HG03135 (cell line): ENCODE results near the gene ZNF532.

Experiments used
- ATAC-seq: cut with Tn5 transposase; IDR thresholded peaks from one replicate; pipeline ENCODE4 v1.9.1; 2021; ENCODE audit warnings: mild to moderate bottlenecking, moderate library complexity; ENCODE audit not compliant: unreplicated experiment

ZNF532 gene

DNA sequence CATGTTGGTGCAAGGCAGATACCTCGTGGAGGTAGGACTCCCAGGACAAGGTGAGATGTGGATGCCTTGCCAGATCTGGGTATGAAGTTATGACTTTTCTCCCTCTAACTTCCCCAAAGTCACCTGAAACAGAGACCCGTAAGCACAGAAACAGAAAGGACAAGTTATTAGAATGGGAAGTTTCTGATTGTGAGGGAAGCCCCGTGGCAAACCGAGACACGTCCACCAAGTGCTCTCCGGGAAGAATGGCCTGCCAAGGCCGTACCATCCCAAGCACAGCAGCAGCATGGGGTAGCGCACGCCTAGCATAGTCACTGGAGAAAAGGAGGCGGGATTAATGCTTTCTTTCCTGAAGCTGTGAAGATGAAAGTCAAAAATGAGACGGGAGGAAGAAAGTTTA, 110.6 kb downstream of the ZNF532 start:
- no peak for ATAC-seq

DNA sequence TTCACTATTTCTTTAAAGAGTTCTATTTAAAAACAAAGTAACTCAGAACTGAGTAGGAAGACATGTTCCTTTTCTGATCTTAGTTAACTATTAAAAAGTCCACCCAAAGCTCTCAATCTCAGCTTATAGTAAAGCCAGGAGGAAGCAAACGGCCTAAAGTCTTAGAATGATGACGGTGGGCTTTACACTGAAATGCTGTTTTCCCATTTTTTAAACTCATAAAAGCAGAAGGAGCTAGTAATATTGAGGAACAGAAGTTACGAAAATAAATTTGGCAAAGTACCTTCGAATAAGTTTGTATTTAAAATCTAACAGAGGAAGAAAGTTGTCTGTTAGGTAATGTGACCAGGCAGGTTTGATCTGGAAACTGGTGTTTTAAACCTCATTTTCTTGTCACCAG, 111.1 kb downstream of the ZNF532 start:
- ATAC-seq: no peak

DNA sequence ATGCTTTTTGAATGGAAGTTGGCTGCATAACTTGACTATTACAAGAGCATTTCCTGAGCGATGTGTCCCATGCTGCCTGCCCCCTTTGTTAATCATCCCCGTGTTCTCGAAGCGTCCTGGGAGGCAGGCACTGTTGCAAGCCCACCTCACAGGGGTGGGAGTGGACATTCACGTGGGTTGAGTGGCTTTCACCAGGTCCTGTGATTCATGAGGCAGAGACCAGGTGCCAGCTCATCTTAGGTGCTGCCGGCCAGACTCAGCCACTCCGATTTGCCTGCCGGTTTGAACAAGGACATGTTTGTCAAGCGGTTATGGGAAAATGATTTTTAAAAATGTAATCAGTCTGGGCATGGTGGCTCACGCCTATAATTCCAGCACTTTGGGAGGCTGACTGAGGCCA, 112.5 kb downstream of the ZNF532 start:
- no peak for ATAC-seq

DNA sequence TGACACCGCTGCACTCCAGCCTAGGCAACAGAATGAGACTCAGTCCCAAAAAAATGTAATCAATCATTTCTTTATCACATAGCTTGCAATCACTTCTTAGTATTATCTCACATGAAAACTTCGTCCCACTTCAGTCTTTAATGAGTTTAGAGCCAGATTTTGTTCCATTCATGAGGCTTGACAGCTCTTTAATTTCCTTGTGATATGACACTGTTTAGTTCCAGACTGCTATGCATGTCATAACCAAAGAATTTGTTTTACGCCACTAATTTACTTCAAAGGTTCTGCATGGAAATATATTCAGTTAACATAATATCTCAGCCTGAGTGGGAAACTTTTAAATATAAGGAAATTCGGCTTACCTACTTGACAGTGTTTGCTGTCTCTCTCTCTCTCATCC, 113.1 kb downstream of the ZNF532 start:
- ATAC-seq: no peak

DNA sequence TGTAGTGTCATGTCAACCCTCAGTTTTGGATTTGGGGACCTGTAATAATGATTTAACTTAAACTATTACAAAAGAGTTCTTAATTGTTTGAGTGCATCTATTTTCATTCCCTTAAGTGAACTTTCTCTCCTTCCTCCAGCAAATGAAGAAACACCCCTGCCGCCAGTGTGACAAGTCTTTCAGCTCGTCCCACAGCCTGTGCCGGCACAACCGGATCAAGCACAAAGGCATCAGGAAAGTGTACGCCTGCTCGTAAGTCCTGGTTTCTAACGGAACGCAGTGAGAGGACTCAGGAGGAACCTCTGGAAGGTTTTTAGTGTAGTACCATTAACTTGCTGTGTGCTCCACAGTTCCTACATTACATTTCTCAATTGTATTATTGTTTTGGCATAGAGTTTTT, 114.2 kb downstream of the ZNF532 start:
- ATAC-seq: no peak

DNA sequence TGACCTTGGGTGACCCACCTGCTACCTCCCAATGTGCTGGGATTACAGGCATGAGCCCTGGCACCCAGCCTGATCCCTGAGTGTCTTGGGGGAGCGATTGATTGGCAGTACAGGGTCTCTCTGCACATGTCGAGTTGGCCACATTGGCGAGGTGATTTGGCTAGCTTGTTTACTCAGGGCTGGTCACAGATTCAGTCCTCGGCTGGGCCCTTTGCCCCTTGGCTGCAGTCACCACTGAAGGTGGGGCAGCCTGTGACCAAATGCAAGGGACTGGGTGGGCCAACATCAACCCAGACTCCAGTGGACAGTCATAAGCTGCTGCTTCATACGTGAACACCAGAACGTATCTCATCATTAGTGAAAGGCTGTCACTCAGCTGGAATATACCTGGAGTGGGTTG, 114.9 kb downstream of the ZNF532 start:
- ATAC-seq: no peak

DNA sequence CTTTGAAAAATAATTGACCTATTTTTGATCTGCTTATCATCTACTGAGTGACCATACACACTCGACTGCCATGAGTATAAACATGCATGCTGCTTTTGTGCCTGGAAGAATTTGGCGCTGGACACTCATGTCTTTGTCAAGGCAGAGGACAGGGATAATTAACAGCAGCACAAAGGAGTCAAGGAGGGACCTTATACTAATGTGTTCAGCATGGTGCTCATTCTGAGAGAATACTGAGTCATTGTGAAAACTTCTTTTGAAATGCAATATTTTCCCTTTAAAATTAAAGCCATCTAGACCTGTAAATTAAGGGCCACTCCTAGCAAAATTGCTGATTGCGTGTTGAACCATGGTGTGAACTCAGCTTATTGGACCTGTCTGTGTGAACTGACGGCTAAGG, 116.3 kb downstream of the ZNF532 start:
- no peak for ATAC-seq

DNA sequence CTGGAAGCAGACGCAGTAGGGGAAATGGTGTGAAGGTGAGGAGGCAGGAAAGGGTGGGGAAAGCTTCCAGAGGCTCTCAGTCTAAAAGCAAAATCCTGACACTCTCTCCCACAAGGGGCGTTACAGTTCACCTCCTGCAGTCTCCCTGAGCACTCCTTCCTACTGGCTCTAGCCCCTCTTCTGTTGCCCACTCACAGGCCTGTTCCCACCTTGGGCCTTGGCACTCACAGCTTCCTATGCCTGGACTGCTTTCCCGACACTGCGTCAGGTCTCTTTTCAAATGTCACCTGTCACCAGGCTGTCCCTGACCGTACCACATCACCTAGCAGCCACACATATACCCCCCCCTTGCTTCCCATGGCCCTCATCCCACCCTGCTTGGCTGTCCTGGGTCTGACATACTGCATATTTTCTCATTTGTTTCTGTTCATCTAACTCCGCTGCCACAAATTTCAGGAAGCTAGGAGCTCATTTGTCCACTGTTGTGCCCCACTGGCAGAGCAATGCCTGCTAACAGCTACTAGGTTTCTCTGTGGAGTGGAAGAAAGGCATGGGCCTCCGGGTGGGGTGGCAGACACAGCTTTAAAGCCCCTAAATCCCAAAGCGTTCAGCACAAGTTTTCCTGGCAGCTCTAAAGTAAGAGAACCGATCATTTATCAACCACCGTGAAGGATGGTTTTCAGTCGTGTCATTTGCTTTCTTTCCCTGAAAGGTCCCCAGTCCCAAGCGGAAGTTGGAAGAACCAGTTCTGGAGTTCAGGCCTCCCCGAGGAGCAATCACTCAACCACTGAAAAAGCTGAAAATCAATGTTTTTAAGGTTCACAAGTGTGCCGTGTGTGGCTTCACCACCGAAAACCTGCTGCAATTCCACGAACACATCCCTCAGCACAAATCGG, 118.8 kb downstream of the ZNF532 start:
- no peak for ATAC-seq

DNA sequence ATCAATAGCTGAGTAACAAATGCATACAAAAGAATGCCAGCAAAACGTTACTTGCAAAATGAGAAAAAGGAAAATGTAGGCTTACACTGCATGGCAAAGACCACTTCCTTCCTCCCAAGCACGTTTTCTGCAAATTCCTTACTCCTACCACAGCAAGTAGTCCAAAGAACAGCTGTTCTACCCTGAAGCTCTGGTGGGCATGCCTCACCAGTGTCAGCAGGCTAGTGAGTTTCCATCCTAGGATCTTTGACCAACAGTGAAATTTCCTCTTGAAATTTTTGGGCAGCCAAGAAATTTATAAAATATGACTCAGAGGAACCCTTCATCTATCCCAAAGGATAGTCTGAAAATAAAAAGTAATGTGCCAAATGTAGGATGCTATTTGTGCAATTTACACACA, 123.9 kb downstream of the ZNF532 start:
- ATAC-seq: no peak

DNA sequence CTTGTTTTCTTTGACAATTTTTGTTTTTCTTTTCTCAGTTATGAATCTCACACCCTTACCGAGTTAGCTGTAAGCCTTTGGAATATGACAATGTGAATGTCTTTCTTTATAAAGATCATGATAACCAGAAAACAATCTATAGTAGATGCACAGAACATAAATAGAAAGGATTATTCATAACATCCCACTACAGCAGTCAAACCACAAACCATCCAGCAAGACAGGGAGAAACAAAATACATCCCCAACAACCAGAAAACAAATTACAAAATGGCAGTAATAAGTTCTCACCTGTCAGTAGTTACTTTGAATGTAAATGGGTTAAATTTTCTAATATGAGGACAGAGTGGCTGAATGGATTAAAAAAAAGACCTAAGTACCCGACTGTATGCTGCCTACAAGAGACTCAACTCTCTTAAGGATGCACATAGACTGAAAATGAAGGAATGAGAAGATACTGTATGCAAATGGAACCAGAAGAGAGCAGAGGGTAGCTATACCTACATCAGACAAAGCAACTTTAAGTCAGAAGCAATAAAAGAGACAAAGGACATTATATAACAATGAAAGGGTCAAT, 124.6 kb downstream of the ZNF532 start:
- no peak for ATAC-seq

DNA sequence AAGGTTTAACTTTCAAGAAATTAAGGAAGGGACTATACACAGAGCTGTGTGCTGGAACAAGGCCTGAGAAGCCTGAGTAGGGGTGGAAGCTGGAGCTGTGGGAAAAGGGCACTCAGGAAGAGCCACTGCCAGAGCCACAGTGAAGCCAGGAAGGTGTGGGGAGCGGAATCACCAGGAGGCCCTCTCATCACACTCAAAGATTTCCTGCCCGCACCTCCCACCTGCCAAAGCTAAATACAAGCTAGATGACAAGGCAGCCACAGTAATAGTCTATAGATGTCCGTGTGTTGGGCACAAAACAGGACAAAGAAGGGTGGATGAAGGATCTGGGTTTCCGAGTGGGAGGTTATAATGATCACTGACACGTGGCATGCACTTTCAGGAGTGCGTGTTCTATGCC, 126.0 kb downstream of the ZNF532 start:
- ATAC-seq: no peak

DNA sequence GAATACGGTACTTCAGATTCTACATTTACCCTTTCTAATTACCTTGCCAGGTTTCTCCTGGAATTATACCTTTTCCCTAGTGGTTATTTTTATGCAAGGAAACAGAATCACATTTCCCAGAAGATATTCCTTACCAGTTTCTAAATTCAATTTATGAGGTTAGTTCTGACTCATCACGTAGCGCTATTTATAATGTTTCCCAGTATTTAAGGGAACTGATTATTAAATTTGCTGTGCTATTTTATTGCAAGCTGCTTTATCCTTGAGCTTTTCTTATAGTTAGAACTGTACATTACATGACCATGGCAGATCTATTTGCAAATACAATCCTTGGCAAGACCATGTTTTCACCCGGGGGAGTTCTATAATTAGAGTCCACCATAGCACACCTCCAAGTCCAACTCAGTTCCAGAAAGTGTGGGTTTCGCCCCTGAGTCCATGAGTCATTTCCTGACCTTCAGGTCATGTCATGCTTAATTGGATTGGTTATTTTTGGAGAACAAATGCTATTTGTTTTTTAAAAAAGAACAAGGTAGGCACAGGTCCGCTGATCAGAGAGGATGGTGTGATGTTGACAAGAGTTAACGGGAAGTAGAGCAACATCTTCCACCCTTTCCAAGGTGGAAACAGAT, 126.6 kb downstream of the ZNF532 start:
- ATAC-seq: peak; percentile 59

DNA sequence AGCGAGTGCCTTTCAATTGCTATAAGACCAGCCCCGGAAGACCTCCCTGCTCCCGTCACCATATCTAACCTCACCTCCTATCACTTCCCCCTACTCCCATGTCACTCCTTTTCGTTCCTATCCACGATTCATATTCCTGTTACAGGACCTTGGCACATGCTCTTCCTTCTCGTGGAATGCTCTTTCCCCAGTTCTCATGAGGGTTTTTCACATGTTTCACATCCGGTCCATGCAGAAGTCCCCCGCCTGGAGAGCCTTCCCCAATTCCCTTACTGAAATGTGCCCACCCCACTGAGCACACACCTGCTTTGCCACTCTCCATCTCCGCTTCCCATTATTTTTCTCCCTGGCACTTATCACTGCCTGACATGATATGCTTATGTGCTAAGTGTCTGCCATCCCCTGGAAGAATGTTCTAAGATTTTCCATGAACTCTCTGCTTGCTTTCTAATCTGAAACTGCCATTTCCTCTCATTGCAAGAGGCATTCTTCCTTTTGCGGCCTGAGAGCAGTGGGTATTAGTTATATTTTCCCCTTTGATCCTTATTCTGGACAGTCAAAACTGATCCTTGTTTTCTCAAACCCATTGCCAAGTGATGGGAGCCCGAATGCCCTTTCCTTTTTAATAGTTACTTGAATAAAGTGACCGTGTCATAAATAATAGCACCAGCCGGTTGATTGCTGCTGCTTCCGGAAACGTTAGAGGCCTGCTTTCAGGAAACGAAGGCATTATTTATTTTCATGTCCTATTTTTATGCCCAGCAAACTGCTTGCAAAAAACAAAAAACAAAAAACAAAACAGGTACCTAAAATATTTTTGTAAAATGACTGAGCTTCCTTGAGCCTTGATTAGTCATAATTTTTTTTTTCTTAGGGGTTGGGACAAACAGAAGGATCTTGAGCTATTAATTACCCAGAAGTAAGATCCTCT, 127.9 kb downstream of the ZNF532 start:
- no peak for ATAC-seq

DNA sequence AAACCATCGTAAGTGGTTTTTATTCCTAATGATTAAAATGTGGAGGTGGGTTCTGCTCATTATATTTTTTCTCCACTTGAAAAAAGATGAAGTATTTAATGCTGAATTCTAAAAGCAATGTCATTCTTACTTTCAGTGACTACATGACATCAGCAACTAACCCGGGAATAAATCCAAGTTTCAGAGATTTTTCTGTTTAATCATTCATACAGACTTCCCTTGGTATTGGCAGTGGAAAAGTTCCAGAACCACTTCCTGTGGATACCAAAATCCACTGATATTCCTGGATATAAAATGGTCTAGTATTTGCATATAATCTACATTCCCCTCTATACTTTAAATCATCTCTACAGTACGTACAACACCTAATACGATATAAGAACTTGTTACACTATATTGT, 128.6 kb downstream of the ZNF532 start:
- no peak for ATAC-seq

DNA sequence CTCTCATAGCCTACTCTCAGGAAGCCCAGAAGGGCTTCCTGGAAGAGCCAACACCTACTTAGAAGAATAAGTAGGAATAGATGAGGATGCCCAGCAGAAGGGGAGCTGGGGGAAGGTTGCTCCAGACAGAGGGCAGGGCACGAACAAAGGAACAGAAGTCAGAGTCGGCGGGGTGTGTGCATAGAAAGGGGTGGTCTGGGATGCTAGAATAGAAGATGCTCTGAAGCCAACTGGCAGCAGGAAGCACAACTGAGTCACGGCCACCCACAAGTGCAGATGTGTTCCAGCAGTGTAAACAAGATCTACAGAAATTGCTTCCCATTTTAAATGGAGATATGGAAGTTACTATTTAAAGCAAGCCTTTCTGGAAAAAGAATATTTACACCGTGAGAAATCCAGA, 131.0 kb downstream of the ZNF532 start:
- no peak for ATAC-seq

DNA sequence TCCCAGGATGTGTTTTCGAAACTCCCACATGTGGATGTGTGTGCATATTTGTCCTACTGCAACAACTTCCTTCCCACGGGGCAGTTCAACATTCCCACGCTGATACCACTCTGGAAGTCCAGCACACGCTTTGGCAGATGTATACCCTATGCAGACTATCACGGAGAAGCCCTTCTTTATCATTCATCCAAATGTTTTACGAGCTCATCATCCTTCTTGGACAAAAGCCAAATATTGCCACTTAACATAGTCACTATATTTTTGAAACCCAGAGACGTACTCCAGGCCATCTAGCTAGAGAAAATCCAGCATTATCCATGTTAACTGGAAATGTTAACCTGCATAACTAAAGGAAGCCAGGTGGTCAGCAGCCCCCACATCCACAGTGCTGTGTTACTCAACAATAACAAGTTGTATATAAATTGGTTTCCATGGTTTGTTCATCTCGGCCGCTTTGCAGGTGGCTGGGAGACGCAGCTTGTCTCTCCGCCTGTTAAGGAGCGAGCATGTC, 131.5 kb downstream of the ZNF532 start:
- no peak for ATAC-seq

DNA sequence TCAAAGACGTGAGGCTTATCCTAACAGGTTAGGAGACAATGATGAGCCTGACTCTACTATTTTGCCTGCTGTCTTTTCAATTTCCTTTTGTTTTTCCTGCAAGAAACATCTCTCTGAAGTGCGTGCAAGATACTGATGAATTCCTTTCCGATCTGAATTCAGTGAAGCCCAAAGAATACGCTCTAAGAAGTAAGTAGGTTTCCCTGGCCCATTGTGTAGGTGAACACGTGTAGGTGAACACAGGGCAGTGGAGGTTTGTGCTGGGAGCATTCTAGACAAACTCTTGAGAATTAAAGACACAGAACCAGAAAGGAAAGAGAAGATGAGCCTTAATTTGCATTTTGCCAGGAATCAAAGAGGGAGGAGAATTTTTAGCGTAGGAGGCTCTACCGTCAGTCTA, 132.0 kb downstream of the ZNF532 start:
- no peak for ATAC-seq

DNA sequence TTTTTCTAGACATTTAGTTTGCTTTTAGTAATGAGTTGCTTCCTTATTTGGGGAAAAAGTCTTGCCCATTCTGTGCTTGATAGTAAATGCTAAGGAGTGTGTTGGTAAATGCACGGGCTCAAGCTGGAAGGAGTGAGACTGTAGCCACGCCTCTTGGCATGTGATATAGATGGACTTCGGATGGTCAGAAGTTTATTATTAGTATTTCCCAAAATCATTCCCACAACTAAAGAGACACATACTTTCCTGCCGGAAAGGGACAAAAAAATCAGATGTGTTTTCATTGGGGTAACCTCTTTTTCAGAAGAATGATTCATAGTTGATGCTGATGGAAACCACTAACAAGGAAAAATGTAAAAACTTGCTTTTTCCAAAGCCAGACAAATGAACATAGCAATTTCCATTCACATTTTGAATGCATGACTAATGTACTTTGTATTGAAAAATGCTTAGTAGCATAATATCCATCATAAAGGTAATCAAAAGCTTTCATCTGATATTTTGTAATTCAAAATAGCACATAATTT, 133.2 kb downstream of the ZNF532 start:
- ATAC-seq: no peak

DNA sequence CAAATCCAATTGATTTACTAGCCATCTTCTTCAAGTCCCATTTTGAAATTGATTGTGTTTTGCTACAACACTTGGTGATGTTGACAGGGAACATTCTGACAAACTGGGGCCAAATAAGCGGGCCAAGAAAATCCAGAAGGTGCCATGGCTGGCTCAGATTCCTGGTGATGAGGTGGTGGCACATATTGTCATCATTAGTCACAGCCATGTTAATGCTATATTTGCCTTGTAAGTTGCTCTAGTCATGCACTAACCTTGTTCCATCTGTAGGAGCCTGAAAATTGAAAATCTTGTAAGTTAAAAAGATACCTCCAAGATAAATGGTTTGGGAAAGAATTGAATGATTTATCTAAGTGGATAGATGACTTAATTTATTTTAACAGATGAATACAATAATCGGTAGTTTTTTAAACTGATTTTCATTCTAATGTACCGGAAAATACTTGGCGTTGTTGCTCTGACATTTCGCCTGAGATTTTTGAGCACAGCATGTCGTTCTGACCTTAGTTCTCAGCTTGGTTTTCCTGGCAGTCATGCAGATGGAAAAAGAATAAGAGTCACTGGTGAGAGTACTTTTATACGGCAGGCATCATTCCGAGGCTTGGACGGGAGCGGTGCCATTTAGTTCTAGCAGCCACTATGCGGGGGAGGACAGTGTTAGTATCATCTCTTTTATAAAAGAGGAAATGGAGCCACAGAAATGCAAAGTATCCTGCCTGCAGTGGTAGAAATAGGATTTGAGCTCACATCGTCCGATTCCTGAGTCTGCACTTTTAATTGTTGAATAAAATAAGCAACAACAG, 133.9 kb downstream of the ZNF532 start:
- no peak for ATAC-seq

DNA sequence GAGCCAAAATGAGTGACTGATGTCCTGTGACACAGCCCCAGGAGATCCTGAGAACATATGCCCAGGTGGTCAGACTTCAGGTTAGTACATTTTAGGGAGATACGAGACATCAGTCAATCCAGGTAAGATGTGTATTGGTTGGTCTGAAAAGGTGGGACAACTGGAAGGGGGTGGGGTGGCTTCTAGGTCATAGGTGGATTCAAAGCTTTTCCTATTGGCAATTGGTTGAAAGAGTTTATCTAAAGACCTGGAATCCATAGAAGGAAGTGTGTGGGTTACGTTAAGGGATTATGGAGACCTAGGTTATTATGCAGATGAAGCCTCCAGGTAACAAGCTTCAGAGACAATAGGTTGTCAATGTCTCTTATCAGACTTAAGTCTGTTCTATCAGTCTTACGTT, 136.5 kb downstream of the ZNF532 start:
- ATAC-seq: no peak
